GM18907 (cell line): ENCODE results near the gene SMYD5.
"Not testable (repeated sequence)": the region's sequence is repeated elsewhere in the genome, so short reads cannot be mapped to it uniquely, and the experiment has no call there.

ENCODE experiments used
- ATAC-seq: cut with Tn5 transposase; IDR thresholded peaks from one replicate; pipeline ENCODE4 v1.9.1; 2021; ENCODE audit warnings: mild to moderate bottlenecking, moderate library complexity; ENCODE audit not compliant: unreplicated experiment

Gene SMYD5

DNA sequence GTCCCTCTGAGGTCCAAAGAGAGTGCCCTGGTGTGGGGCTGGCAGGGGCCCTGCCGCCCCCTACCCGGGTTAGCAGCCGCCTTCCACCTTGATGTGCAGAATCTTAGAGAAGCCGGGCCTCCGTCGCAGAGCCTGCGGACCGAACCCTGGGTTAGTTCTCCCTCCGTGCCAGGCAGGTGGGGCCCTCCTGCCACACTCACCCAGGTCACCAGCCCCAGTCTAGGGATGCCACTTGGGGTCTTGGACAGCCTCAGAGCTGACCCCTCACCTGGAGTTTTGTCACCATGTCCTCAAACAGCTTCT, 44.8 kb downstream of the SMYD5 start:
- ATAC-seq: no peak

DNA sequence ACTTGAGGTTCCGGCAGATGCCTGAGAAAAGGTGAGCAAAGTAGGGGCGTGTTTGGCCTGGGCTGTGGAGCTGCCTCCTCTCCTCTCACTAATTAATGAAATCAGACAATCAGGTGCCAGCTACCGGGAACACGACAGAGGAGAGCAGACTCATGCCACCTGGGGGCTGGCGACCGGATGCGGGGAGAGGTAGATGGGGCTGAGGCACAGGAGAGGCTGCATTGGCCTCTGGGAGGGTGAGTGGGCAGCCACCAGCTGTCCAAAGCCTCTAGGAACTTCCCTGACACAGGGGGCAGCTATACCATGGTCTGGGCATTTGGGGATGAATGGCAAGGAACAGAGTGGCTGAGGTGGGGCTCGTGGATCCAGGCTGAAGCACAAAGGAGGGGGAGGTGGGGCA, 45.2 kb downstream of the SMYD5 start:
- ATAC-seq: no peak

DNA sequence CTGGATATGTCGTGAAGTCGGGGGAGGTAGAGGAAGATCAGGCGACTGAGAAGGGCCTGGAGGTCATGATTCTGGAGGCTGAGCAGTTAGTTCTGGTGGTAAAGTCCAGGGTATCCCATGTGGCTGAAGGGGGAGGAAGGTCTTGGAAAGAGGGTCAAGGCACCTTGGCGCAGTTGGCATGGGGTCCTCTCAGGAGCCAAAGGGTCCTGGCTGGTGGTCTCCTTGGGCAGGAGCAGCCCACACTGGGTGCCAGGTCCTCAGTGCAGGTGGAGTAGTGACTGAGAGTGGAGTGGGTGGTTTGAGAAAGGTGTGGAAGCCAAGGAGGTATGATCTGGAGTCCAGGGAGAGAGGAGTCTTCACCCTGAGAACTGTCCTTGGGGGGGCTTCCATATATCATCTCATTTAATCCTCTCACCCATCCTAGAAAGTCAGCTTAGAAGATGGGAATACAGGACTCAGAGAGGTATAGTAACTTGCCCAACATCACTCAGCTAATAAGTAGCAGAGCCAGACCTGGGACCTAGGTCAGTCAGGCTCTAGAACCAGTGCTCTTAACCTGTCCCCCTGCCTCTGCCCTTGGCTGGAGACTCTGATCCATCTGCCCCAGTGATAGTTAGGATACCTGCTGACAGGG, 45.8 kb downstream of the SMYD5 start:
- no peak for ATAC-seq

DNA sequence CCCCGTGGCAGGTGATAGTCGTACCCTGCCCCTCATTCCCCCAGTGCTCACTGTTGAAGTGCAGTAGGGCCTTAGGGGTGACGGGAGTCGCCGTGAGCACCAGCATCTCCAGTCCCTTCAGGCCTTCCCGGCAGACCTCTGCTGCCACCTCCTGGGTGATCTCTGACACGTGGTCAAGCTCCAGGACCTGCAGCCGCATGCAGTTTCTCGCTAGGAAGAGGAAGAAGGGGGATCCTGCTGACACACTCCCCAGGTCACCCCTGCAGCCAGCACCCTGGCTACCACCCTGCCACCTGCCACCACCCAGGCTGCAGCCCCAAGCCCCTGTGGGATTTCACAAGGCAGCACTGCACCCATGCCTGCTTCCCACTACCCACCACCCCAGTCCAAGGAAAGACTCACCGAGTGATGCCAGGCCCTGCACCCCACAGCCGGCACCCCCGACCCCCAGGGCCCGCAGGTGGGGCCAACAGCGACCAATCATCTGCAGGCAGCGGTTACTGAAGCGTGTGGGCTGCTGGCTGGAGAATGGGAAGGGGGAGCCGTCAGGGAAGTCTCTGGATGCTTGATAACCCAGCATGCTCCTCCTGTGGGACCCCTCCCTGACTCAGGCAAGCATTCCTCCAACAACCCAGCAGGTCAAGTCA, 46.4 kb downstream of the SMYD5 start:
- ATAC-seq: no peak

DNA sequence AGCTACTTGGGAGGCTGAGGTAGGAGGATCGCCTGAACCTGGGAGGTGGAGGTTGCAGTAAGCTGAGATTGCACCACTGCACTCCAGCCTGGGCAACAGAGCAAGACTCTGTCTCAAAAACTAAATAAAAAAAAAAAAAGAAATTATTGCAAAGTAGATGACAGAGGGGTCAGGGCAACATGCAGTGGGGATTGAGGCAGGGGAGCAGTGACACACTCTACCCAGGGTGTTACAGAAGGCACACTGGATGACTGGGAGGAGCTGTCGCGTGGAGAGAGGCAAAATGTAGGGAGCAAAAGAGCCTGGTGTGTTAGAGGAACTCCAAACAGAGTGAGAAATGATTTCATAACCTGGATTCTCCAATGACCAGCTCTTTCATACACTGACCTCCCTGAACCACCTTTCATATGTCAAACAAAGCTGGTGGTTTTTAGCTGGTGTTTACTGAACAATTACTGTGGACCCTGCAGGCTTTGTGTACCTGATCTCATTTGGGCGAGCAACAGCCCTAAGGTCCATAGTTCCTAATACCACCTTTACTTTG, 48.1 kb downstream of the SMYD5 start:
- ATAC-seq: no peak

DNA sequence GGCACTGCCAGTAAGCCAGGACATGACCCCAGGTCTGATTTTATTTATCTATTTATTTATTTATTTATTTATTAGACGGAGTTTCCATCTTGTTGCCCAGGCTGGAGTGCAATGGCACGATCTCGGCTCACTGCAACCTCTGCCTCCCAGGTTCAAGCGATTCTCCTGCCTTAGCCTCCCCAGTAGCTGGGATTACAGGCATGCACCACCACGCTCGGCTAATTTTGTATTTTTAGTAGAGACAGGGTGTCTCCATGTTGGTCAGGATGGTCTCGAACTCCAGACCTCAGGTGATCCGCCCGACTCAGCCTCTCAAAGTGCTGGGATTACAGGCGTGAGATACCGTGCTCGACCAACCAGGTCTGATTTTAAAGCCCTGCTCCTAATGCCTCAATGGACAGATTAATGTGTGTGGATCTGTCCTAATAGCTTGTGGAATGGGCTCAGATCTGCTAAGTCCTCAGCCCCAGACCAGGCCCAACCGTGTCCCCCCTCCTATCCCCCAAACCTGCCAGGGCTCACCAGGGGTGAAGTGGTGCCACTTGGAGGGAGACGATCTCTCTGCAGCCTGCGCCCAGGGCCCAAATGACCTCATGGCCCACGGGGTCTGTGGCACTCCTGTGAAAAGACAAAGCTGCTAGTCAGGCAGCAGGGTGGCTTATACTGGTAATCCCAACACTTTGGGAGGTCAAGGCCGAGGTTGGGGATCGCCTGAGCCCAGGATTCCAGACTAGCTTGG, 48.8 kb downstream of the SMYD5 start:
- ATAC-seq: not testable (repeated sequence)

DNA sequence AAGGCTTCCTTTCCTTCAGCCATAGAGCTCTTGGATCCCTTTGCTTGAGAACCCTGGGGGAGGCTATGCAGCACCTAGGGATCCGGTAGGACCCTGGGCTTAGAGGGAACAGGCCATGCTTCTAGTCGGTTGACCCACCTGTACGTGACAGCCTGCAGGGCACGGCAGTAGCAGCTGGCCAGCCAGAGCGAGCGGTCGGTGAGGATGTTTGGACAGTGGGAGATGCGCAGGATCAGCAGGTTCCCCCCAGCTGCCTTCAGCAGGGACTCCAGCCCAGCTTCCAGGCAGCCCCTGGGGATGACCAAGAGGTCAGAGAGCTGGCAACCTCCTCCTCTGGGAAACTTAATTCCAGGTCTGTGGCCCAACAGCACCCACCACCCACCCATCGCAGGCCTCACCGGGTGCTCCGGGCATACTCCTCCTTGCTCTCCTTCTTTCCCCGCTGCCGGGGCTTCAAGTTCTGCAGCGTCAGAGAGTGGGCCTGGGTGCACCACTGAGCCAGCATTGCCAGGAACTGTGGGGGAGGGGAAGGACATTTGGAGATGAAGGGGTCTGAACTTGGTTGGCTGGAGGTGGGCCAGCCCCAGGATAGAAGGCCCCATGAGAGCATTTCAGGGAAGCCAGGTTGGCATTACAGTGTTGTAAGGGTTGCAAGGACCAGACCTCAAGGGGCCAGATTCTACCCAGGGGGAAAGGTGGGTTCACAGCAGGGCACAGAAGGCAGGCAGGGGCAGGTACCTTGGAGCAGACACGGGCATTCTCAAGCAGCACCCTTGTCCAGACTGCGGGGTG, 49.7 kb downstream of the SMYD5 start:
- no peak for ATAC-seq

DNA sequence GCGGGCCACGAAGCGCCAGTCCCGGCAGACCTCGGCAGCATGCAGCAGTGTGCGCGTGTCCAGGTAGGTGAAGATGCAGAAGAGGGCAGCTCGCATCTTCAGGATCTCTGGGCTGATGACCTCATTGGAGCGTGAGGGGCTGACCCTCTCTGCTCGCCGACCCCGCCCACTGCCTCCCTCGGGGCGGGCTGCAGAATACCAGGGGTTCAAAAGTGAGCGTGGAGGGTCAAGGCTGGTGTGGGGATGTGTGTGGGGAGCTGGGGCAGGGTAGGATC, 50.2 kb downstream of the SMYD5 start:
- ATAC-seq: no peak

DNA sequence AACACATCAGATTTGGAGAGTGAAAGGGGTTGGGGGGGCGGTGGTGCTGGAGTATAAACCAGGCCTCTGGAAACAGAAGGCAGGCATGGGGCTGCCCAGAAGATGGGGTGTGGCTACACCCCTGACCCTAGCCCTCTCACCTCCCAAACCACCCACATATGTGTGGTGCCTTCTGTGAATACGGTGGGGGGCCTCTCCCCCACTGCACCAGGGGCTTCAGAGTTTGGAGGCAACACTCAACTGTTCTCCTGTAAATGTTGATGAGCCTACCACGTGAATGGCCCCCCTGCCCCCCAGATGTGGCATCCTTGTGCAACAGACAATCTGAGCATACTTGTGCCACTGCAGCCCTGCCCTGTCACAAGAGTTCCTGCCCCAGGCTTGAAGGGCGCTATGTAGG, 50.7 kb downstream of the SMYD5 start:
- ATAC-seq: no peak

DNA sequence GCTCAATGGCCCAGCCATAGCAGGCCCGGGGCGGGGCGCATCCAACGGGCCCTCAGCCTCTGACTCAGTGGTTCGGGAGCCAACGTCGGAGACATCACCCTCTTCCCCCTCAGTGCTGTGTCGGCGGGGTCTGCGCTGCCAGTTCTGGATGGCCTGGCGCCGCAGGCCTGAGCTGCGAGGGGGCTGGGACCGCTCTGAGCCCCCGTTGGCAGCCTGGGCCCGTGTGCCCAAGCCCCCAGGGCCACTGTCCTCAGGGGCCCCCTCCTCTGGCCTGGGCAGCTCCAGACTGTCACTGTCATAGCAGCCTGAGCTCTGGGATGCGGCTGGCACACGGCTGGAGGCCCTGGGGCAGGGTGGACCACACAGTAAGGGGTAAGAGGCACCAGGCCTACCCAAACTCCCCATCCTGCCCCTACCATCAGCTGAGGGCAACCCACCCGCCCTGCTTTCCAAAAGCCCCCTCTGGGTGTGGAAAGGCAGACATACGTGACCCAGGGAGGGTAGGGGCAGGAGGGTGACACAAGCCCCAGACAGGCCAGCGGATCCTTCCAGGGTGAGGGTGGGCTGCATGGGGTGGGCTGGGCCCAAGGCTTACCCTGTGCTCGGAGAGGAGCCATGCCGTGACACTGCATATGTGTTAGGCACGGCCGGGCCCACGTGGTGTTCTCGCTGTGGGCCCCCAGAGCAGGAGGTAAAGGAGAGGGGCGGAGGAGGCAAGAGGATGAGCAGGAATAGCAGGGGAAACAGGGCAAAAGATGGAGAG, 51.4 kb downstream of the SMYD5 start:
- no peak for ATAC-seq

DNA sequence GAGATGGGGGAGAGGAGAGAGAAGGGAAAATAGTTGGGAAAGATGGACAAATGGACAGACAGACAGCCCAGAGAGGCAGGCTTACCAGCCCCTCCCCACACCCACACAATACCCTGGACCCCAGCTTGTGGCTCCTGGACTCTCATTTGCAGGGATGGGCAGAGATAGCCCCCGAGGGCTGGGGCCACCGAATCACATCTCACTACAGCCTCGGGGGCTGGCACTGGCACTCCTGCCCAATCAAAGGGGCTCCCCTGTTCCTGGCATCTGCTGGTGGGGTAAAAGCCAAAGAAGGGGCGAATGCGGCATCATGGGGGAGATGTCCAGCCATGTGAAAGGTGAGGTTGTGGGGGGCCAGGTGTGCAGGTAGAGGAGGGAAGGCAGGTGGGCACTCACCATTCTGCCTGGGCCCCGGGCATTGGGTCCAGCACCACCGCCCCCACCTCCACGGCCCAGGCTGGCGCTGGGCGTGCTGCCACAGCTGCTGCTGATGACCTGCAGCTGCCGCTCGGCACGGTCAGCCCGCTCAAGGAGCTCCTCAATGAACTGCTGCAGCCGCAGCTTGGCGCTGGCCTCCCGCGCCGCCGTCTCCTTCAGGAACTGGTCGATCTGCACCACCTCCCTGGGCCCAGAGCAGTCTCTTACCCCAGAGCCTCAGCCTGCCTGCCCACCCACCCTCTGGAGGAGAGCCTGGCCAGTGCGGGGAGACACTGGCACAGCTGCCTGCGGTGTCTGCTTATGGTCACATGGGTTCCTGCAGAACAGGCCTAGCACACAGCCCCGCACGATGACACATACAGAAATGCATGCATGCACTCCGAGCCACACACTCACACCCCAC, 52.2 kb downstream of the SMYD5 start:
- ATAC-seq: no peak

DNA sequence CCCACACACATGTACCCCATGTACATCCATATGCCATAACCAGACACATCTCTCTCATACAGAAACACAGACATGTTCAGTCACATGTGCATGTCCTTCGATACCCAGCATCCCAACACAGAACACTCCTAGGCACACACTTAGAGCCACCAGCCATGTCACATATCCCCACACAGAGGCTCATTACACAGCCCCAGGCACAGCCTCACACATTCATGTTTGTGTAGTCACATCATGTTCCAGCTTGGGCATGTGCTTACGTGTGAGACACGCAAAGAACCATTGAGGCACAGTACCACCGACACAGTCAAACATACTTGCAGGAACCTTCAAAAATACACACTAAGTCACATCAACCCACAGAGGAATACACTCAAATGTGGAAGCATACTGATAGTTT, 53.0 kb downstream of the SMYD5 start:
- ATAC-seq: no peak

DNA sequence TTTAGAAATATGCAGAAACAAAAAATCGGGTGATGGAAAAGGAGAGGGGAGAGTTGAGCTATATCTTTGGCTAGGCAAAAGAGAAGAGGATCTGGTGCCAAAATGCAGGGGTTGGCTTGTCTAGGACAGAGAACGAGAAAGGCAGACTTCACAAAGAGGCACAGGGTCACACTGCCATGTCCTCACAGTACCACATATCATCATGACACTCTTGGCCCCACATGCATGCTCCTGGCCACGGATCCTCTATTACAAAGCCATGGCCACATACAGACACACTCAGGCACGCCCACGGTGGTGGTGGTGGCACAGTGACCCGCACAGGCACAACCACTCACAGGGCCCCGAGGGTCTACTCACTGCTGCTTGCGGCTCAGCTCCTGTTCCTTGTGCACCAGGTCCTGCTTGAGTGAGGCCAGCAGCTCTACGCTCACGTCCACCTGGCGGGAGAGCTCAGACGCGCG, 54.4 kb downstream of the SMYD5 start:
- ATAC-seq: no peak

DNA sequence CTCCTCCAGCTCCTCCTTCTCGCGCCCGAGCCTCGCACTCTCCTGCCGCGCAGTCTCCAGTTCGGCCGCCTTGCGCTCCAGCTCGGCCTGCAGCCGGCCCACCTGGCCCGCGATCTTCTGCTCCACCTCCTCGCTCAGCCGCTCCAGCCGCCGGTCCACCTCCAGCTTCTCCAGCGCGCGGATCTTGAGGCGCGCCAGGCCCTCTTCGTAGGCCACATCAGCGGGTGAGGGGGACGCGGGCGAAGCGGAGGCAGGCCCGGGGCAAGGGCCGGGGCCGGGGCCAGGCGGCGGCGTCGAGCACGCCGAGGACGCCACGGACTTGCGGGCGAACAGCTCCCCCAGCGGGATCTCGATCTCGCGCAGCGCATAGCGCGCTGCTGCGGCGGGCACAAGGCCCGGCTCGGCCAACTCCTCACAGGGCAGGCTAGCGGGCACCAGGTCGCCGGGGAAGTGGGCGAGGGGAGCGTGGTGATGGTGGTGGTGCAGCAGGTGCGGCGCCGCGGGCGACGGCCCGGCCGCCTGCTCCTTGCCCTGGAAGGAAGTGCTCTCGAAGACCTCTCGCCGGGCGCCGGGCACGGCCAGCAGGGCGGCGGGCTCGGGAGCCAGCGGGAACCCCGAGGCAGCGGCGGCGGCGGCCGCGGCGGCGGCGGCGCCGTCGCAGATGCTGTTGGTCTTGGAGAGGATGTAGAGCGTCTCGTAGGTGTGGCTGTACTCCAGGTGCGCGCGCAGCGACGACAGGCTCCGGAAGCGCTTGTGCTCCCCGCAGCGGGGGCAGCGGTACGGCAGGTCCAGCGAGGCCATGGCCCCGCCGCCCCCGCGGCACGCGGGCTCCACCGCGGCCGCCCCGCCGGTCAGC, 55.0 kb downstream of the SMYD5 start:
- ATAC-seq: no peak

DNA sequence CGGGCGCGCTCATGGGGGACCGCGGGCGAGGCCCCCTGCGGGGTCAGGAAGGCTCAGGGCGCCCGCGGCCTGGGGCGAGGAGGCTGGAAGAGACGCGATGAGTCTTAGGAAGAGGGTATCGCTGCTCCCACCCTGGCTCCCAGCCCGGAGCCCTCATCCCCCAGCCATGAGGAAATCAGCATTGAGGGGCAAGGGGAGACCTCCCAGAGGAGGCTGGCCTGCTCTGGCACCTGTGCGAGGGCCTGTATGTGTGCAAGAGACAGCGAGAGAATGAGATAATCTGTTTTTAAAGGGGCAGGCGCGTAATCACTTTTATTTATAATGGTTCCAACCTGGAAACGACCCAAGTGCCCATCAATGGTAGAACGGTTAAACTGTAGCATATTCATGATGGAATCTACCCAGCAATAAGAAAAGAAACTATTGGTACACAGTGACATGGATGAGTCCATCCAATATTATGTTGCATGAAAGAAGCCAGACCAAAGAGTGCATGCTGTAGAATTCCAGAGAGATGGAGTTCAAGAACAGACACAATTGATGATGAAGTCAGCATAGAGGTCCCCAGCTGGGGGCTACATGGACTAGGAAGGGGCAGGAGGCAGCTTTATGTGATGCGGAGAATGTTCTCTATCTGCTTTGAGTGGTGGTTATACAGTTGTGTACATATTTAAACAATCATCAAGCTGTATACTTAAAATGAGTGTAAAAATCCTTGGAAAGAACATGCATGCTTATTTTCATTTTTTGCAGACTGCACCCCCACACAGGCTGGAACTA, 55.8 kb downstream of the SMYD5 start:
- no peak for ATAC-seq

DNA sequence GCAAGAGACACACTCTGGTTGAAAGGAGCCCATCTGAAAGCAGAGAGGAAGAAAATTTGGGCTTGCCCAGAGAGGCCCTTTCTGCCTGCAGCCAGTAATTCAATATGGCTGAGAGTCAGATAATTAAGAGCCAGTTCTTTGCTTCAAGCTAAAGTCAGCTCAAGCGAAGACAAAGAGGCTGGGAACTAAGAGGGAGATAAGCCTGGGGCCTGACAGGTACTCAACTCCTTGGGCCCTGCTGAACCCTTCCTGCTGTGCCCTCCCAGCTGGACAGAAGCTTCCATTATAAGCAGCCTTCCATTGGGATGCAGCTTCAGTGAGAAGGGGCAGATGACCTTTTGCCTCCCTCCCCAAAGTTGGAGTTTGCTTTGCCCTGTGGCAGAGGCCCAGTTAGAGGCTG, 58.2 kb downstream of the SMYD5 start:
- ATAC-seq: no peak
